Kasumi-1 (cell line): Measurements from ENCODE around the gene SEMA5B.

ENCODE experiments used
- DNase-seq, 2 experiments: peaks; one replicate each; lab custom pipeline; 2025; lab: John Stamatoyannopoulos, UW

Gene SEMA5B

DNA sequence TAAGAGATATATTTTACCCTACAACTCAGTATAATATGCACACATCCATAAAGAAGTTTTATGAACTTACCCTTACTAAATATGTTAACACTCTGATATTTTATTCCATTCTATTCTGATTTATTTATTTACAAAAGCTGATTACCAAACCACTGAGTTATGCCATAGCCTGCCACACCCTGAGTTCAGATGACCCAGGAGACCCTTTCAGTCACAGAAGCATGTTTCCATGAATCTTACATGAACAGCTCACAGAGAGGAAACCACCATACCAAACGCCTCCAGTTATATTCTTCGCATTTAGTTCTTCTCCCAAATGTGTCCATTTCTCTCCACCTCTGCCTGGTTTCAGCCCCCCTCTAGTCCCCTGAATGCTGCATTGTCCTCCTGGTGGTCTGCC lies 103.5 kb downstream of the SEMA5B start:
- DNase-seq = no peak

DNA sequence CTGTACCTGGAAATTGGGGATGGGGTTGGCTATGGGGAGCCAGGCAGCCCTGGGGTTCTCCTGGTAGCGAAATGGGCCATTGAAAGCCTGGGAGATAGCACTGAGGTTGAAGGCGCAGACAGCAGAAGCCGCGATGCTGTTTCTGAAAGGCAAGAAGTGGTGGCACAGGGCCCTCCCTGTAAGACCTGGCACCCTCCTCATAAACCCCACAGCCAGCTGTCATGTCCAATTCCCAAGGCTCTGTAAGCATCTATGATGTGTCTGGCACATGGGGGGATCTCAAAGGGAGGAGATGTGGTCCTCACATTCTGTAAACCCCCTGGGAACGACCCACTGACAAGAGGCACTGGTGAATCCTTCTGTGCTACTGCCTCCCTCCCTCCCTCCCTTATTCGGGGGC lies 104.0 kb downstream of the SEMA5B start:
- no peak for DNase-seq

DNA sequence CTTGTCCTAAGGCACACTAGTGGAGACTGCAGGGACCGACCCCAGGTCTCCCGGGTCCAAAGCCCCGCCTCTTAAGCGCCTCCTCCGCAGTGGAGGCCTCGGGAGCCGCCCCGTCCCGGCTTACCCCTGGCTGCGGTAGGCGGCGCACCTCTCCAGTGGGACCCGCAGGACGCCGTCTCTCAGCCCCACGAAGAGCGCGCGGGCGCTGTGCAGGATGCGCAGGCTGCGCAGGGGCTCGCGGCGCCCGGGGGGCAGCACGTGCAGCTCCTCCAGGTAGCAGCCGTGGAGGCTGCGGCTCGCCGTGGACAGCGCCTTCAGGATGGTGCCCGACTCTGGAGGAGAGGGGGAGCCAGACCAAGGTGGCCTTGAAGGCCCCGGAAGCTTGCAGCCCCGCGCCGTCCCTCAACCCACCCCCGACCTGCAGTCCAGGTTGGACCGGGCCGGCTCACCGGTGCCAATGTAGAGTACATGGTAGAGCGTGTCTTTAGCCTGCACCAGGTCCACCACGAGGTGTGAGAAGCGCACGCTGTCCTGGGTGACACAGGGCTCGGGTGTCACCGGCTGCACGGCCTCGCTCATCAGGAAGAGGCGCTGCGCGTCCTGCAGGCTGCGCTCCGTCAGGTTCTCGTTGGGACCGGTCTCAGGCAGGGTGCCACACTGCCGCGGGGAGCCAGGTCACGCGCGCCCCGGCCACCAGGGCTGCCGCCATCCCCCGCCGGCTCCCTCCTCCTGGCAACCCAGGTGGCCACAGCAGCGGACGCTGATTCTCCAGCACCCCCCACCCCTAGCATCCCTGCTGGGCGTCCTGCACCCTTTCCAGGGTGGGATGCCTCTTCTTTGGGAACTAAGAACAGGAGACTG lies 105.5 kb downstream of the SEMA5B start:
- no peak for DNase-seq

DNA sequence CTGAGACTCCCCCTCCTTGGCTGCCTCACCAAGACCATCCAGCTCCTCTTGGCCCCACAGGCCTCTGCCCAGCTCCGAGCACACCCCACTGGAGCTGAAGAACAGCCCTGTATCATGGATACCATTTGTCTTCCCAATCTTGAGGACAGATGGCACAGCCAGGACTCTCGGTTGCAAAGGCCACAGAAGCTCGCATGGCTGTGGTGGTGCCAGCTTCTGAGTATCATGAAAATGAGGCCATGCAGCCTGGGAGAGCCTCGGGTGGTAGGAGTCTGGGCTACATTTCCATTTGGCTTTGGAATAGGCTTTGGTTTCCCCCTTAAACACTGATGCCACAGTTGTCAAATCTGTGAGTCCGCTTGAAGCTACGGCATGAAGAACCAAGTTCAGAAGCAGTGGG lies 106.6 kb downstream of the SEMA5B start:
- DNase-seq = no peak

DNA sequence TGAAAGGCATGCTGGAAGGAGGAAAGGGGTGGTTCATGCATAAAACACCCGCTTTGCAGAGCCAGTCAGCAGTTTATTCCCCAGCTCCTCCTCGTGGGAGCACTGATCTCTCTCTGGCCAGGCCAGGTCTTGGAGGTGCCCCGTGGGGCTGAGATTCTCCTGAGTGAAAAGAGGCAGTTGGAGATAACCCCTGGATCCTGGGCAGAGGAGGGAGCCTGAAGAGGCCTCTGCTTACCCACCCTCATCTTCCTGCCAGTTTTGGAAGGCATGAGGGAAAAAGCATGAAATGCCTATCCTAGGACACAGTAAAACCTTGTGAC lies 108.3 kb downstream of the SEMA5B start:
- DNase-seq = no peak

DNA sequence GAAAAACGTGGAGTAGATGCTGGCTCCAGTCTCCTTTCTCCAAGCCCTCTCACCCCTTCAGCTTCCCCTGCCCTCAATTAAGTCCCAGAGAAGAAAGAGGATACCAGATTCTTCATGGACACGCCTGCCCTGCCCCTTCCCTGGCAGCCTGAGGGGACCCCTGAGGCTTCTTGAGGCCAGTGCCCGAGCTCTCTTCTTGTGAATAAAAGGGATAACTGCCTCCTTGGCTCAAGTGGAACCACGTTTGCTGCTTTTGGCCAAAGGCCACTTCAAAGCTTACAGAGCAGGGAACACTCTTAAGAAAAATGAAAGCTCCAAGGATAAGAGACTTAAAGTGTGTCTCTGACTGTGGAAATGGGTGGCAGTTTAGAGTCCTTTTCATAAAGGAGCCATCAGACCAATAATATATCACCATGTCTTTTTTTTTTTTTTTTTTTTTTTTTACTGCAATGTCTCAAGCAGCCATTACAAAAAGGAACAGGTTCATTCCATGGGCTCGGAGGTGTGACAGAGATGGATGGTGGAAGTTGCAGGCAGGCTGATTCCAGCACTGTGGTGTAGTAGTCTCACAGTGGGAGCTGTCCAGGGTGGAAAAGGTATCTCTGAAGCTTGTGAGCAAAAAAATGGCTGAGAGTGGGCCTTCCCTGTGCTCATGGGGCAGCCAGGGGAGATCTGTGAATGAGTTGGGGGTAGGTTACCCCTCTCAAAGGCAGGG lies 108.8 kb downstream of the SEMA5B start:
- DNase-seq = peak; percentile 2 to 15

DNA sequence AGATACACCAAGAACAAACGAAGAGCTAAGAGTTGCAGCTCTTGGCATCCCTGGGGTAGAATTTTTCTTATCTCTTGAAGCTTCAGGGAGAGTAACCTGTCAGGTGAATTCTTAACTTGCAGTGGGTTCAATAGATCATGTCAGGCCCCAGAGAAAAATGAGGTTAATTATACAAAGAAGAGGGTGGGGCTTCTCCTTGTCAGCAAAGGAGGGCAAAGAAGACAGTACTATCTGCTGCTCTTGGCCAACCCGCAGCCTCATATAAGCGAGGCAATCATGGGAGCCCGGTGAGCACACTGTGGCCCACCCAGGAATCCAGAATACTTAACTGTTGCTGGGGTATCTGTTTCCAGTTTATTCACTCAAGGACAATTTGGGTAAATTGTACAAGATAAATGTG lies 110.2 kb downstream of the SEMA5B start:
- DNase-seq = no peak

DNA sequence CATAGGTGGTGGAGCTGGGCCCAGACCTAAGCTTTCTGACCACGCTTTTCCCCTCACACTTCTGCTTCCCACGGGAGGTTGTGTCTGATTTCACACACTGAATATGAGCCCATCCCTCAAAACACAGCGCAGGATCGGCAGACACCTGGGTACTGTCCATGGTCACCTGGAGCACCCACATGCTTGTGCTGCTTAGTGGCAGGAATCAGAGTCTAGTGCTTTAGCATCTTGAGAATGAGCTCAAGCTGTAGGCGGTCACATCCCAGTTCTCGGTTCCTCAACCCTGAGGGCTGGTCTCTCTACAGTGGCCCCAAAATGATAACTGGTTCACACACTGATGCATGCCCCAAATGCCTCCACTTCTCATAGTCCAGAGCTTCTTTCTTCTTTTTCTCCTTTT lies 111.0 kb downstream of the SEMA5B start:
- DNase-seq = no peak

DNA sequence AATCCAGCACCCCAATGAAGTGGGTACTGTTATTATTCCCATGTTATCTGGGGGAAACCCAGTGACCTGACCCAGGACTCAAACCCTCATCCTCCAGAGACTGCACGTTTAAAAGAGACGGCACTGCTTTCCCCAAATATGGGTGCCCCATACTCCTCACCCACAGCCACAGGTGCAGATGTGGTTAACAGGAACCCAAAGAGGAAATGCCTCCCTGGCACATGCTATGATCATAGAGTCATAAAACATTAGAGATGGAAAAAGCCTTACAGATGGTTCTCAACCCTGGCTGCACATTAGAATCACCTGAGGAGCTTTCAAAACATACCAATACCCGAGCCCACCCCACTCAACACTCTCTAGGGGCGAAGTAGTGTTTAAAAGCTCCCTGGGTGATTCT lies 111.5 kb downstream of the SEMA5B start:
- DNase-seq = no peak

DNA sequence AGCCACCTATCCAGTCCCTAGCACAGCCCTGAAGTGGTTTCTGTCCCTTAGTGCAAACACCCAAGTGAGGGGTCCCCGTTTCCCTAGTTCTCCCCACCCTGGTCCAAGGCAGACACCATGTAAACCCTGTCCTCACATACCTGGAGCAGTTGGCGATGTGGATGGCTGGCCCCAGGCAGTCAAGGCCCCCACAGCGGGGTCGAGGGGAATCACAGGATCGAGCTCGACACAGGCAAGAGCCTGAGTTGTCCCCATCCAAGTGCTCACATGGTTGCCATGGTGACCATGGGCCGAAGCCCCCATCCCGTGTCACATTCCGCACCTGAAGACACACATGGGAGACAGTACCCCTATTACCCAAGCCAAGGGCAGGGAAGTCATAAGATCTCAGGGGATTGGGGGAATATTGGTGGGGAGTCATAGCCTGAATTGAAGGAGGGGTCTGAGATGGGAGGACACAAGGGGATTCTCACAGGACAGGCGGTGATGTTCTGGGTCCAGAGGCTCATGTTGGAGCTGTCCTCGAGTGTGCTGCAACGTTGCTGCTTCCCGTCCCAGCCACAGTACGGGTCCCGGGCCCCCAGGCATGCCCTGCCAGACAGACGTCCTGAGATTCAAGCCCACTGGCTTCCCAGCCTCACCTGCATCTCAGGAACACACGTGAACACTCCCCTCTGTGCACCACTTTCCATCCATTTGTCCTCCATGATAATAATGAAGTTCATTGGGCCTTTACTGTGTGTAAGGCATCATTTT lies 112.1 kb downstream of the SEMA5B start:
- DNase-seq = no peak

DNA sequence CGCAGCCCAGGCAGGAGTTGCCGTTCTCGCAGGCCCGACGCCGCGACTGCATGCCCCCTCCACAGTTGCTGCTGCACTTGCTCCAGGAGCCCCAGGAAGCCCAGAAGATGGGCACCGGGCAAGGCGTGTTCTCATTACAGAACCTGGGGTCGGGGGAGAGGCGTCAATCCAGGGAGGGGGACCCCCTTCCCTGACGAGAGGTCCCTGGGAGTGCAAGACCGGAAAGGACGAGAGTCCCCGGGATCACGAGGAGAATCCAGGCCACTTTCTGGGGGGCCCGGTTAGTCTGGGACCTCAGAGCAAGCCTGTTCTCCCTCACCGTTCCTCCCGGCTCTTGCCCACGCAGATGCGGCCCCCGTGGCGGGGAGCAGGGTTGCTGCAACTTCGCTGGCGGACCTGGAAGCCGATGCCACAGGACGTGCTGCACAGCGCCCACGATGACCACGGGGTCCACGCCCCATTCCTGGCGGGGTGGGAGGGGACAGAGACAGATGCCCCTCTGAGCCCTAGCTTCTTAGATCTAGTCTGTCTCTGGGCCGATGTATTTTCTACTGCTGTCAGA lies 113.9 kb downstream of the SEMA5B start:
- DNase-seq = no peak

DNA sequence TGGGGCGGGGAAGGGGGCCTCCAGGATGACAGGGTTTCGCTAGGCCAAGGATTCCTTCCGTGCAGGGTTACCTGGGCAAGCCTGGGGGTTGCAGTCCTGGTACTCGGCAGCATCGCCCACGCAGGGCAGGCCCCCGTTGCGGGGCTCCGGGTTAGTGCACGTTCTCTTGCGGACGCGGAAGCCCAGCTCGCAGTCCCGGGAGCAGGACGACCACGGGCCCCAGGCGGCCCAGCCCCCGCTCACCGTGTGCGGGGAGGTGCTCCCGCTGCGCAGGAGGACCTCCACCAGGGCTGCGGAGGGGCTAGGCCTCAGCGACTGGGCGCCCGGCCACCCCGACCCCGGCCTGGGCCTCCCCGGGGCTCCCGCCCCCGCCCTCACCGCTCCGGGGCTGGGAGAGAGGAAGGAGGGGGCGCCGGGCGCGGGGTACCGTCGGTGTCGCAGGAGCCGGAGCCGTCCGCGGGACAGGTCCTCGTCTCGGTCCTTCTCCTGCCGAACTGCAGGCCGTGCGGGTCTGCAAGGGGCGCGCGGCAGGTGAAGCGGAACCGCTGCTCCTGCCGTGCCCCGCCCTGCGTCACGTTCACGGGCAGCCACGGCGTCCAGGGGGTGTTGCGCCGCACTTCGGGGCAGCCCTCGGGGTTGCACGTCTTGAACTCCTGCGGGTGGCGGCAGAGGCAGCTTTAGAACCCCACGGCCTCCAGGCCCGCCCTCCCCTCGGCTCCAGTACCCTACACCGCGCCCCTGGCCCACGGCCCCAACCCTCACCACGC lies 114.6 kb downstream of the SEMA5B start:
- no peak for DNase-seq

DNA sequence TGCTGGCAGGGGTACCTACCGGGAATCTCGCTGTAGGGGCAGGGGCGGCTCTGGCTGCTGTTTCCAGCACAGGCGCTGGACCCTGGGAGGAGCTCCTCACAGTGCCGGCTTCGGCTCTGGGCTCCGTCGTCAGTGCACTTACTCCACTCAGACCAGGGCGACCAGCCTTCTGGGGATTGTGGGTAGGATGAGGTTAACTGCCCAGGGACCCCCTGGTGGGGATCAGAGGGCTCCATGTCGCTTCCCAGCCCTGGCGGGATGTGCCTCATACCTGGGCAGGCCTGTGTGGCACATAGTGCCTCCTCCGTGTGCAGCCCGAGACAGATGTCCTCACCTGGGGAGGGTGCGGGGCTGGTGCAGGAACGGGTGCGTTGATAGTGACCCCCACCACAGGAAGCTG lies 115.7 kb downstream of the SEMA5B start:
- no peak for DNase-seq

DNA sequence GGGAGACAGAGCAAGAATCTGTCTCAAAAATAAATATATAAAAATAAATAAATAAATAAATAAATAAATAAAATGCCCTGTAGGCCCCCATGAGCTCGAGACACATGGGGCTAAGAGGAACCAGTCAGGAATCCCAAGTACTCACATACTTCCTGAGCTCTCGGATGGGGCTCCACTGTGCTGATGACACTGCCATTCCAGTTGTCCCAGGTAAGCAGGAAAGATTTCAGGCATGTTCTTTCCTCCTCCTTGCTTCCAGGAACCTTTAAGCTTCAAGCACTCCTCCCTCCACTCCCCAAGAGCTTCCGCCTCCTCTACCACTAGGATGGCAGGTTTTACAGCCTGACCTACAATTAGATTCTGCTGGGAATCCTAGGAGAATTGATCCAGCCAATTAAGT lies 119.3 kb downstream of the SEMA5B start:
- no peak for DNase-seq

DNA sequence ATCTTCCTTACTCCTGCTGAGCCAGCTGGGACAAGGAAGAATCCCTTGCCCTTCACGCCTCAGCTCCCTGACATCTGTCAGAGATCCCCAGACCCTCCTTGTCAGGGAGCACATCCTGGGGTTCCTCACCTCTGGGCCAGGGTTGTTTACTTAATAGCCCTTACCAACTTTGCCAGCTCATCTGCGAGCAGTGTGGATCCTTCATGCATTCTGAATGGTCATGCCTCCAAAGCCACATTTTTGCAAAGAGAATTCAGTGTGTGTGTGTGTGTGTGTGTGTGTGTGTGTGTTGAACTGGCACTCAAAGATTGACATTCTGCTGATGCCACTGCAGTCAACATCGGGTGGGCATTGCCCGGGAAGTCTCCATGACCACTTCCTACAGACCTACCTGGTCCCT lies 120.1 kb downstream of the SEMA5B start:
- no peak for DNase-seq

DNA sequence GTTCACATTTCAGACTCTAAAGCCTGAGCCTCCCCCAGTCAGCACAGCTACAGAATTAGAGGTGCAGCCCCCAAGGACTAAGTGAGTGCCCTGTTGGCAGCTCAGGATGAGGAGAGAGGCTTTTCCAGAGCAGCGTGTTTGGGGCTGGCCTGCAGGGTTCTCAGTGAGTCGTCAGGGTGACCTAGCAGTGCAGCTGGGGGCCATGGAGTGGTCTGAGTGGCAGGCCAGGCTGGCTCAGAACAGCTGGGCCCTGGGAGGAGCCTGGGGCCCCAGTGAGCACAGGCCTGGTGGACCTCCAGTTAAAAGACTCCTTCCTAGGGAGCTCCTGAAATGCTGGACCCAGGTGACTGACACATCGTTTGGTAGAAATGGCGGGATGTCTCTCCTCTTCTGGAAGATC lies 124.4 kb downstream of the SEMA5B start:
- DNase-seq = no peak

DNA sequence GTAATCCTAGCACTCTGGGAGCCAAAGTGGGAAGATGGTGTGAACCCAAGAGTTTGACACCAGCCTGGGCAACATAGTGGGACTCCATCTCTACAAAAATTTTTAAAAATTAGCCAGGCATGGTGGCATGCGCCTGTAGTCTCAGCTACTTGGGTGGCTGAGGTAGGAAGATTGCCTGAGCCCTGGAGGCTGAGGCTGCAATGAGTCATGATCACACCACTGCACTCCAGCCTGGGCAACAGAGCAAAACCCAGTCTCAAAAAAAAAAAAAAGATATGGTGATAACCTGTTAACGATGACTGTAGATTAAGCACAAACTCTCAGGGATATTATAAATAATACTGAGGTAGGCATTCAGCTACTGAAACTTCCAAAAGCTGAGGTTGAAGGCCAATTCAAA lies 125.2 kb downstream of the SEMA5B start:
- DNase-seq = no peak

DNA sequence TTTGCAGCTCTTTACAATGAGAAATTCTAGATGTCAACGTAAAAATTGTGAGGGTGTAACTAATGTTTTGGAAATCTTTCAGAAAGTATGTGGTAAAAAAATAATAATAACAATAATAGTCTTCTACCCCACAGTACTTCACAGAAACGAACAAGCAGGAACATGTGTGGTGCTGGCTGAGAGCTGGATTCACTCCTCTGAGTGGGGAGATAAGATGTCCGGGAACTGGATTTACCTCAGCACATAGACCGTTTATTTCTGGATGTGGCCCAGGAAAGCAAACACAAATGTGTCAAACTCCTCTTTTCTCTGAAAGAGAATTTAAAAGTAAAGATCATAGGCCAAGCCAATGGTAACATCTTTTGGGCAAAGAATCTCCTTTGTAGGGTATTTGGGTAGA lies 129.3 kb downstream of the SEMA5B start:
- no peak for DNase-seq

DNA sequence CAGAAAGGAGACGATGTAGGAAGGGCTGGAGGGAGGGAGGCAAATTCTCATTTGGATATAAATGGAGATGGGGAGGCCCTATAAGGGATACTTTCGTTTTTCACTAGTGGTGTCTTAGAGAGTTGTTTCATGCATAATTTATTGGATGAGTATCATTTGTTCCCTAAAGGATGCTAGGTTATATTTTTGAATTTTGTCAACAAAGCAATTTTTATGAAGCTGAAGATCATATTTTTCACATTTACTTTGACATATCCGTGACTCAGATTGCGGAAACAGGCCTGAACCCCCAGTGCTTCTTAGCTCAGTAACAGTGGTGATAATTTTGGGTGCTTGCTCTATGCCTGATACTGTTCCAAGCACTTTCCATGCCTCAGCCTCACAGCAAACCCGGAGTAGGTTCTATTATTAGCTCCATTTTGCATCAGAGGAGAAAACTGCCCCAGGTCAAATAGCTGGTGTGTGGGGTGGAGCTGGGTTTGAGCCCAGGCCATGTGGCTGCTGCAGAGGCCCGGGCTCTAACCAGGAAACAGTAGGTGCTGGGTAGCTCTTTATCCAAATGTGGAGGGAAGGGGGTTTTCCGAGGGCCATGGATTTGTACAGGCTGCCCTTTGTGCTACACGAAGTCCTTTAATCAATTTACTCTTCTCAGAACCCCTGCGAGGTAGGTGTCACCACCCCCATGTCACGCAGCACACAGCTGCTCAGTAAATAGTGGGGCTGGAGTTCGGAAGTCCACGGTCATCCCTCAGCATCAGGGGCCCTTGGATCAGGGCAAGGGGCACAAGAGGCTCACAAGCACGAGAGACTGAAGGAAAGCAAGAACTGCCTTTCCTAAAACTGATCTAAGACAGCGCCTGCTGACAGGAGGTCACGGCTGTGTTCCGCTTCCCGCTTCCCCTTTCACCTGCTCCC lies 133.6 kb downstream of the SEMA5B start:
- no peak for DNase-seq

DNA sequence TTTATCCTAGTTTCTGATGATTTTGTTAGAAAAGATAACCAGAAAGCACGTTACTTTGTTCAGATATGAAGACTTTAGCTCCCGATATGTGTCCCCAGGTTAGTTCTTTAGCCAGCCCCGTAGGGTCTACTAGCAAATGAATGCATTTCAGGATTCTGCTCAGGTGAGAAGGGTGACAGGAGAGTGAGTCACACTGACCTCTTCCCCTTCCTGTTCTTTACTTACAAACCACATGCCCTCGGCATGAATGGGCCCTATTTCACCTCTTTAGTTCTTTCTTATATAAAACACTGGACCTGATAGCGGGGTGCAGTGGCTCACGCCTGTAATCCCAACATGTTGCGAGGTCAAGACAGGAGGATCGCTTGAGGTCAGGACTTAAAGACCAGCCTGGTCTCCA lies 134.3 kb downstream of the SEMA5B start:
- no peak for DNase-seq
